H9 (cell line): ENCODE measurements around the gene NUDT9. TPM values are rescaled to one million over a fixed set of nuclear protein-coding genes. Genes with fewer than 3 reads are reported as not detected.

Experiments
- DNase-seq: peaks from one replicate; pipeline ENCODE4 v3.0.0-alpha.2; 2017
- H2AFZ ChIP-seq: one replicate; pipeline ENCODE4 v1.6.1; 2013; ENCODE audit warnings: mild to moderate bottlenecking, low read length, control low read depth, moderate library complexity
- H2AK5ac ChIP-seq: 2 replicates; pipeline ENCODE4 v1.6.1; 2013; ENCODE audit warnings: low read length, control low read depth, mixed read lengths; ENCODE audit not compliant: insufficient read length
- H2BK120ac ChIP-seq: one replicate; pipeline ENCODE4 v1.6.1; 2013; ENCODE audit warnings: low read depth, mild to moderate bottlenecking, low read length, control low read depth, inconsistent platforms; ENCODE audit not compliant: poor library complexity, severe bottlenecking
- H2BK12ac ChIP-seq: 2 replicates; pipeline ENCODE4 v1.6.1; 2013; ENCODE audit warnings: low read length, control low read depth, mixed read lengths, low read depth; ENCODE audit not compliant: insufficient read length
- H2BK15ac ChIP-seq: 2 replicates; pipeline ENCODE4 v1.6.1; 2013; ENCODE audit warnings: low read depth, low read length, control low read depth
- H2BK20ac ChIP-seq: one replicate; pipeline ENCODE4 v1.6.1; 2013; ENCODE audit warnings: low read depth, mild to moderate bottlenecking, low read length, control low read depth, inconsistent platforms; ENCODE audit not compliant: poor library complexity, severe bottlenecking
- H2BK5ac ChIP-seq: 2 replicates; pipeline ENCODE4 v1.6.1; 2013; ENCODE audit warnings: low read length, control low read depth, mixed read lengths; ENCODE audit not compliant: insufficient read length
- H3K14ac ChIP-seq: 2 replicates; pipeline ENCODE4 v1.6.1; 2013; ENCODE audit warnings: low read length, control low read depth; ENCODE audit not compliant: insufficient read depth
- H3K18ac ChIP-seq: 2 replicates; pipeline ENCODE4 v1.6.1; 2013; ENCODE audit warnings: low read depth, mild to moderate bottlenecking, mixed read lengths, low read length, control low read depth; ENCODE audit not compliant: insufficient read length
- H3K23ac ChIP-seq: 2 replicates; pipeline ENCODE4 v1.6.1; 2013; ENCODE audit warnings: low read length, control low read depth, mixed read lengths, low read depth; ENCODE audit not compliant: insufficient read length
- H3K23me2 ChIP-seq: 2 replicates; pipeline ENCODE4 v1.6.1; 2013; ENCODE audit warnings: low read depth, mild to moderate bottlenecking, mixed read lengths, low read length, control low read depth; ENCODE audit not compliant: insufficient read length, poor library complexity, severe bottlenecking
- H3K27ac ChIP-seq: 2 replicates; pipeline ENCODE4 v1.5.1; 2013; ENCODE audit warnings: low read length, control low read depth, mixed read lengths, low read depth; ENCODE audit not compliant: insufficient read length
- H3K27me3 ChIP-seq: 2 replicates; pipeline ENCODE4 v1.6.1; 2013; ENCODE audit warnings: low read length, control low read depth, inconsistent platforms; ENCODE audit not compliant: insufficient read depth
- H3K4ac ChIP-seq: 2 replicates; pipeline ENCODE4 v1.6.1; 2013; ENCODE audit warnings: low read depth, mild to moderate bottlenecking, control low read depth, inconsistent platforms, low read length, moderate library complexity
- H3K4me1 ChIP-seq: 2 replicates; pipeline ENCODE4 v1.6.1; 2013; ENCODE audit warnings: low read length, control low read depth, inconsistent platforms; ENCODE audit not compliant: insufficient read depth
- H3K4me2 ChIP-seq: 2 replicates; pipeline ENCODE4 v1.6.1; 2013; ENCODE audit warnings: low read length, control low read depth, mixed read lengths; ENCODE audit not compliant: insufficient read length, insufficient read depth
- H3K56ac ChIP-seq: 2 replicates; pipeline ENCODE4 v1.6.1; 2013; ENCODE audit warnings: low read depth, mild to moderate bottlenecking, mixed read lengths, low read length, control low read depth; ENCODE audit not compliant: insufficient read length
- H3K79me1 ChIP-seq: 2 replicates; pipeline ENCODE4 v1.6.1; 2013; ENCODE audit warnings: low read depth, mild to moderate bottlenecking, moderate library complexity, low read length, control low read depth, inconsistent platforms; ENCODE audit not compliant: insufficient read depth, poor library complexity, severe bottlenecking
- H3K79me2 ChIP-seq: 2 replicates; pipeline ENCODE4 v1.6.1; 2013; ENCODE audit warnings: low read length, control low read depth, inconsistent platforms; ENCODE audit not compliant: insufficient read depth
- H3K9ac ChIP-seq: 2 replicates; pipeline ENCODE4 v1.6.1; 2013; ENCODE audit warnings: low read length, control low read depth, mixed read lengths; ENCODE audit not compliant: insufficient read length; ENCODE audit errors: extremely low read depth
- H3K9me3 ChIP-seq: one replicate; pipeline ENCODE4 v1.6.1; 2013; ENCODE audit warnings: low read depth, low read length, inconsistent platforms; ENCODE audit not compliant: control insufficient read depth
- H3T11ph ChIP-seq: one replicate; pipeline ENCODE4 v1.6.1; 2013; ENCODE audit warnings: mild to moderate bottlenecking, low read length, control low read depth, inconsistent platforms
- H4K20me1 ChIP-seq: one replicate; pipeline ENCODE4 v1.6.1; 2013; ENCODE audit not compliant: control insufficient read depth, insufficient read length, insufficient read depth
- H4K5ac ChIP-seq: 2 replicates; pipeline ENCODE4 v1.6.1; 2013; ENCODE audit warnings: low read depth, mild to moderate bottlenecking, mixed read lengths, low read length, control low read depth; ENCODE audit not compliant: insufficient read length
- H4K8ac ChIP-seq: replicated peaks from 2 replicates; pipeline ENCODE4 v1.6.1; 2013; ENCODE audit warnings: low read length, control low read depth, mixed read lengths, low read depth; ENCODE audit not compliant: insufficient read length
- H4K91ac ChIP-seq: 2 replicates; pipeline ENCODE4 v1.6.1; 2013; ENCODE audit warnings: low read depth, mild to moderate bottlenecking, moderate library complexity, mixed read lengths, low read length, control low read depth; ENCODE audit not compliant: insufficient read length
- H3K27ac Mint-ChIP-seq, 3 experiments: 2 replicates in 2 of 3; 3 replicates in 1 of 3; pipeline ENCODE4 v1.8.0; 2020 to 2021; ENCODE audit warnings: mixed read lengths in 3 of 3, mild to moderate bottlenecking in 1 of 3, moderate library complexity in 1 of 3
- H3K27me3 Mint-ChIP-seq: 2 replicates; pipeline ENCODE4 v1.8.0; 2021; ENCODE audit warnings: low read depth, mild to moderate bottlenecking, moderate library complexity, mixed read lengths
- H3K36me3 Mint-ChIP-seq, 3 experiments: 2 replicates in 2 of 3; 3 replicates in 1 of 3; pipeline ENCODE4 v1.8.0; 2020 to 2021; ENCODE audit warnings: low read depth in 3 of 3, mixed read lengths in 3 of 3; ENCODE audit not compliant: insufficient read depth in 1 of 3
- H3K4me1 Mint-ChIP-seq, 2 experiments: 2 replicates each; pipeline ENCODE4 v1.8.0; 2020; ENCODE audit warnings: mixed read lengths in 2 of 2
- H3K4me3 Mint-ChIP-seq, 2 experiments: 2 replicates in 1 of 2; 3 replicates in 1 of 2; pipeline ENCODE4 v1.8.0; 2020 to 2021; ENCODE audit warnings: mild to moderate bottlenecking in 2 of 2, mixed read lengths in 2 of 2, moderate library complexity in 1 of 2
- H3K9me3 Mint-ChIP-seq, 2 experiments: 2 replicates in 1 of 2; 3 replicates in 1 of 2; pipeline ENCODE4 v1.8.0; 2020; ENCODE audit warnings: mild to moderate bottlenecking in 2 of 2, mixed read lengths in 2 of 2, moderate library complexity in 1 of 2
- WGBS: extraction: QIAGEN DNeasy Blood & Tissue Kit; methylation state at CpG from one replicate; pipeline ENCODE4 v1.1.7; 2013; ENCODE audit warnings: missing lambda C conversion rate, low lambda C conversion rate, mixed read lengths; ENCODE audit not compliant: insufficient read length; ENCODE audit errors: extremely low coverage; 5-methylcytosine and 5-hydroxymethylcytosine counted together
- total RNA-seq: library from RNA; stranded (reverse); gene quantifications from 2 replicates; pipeline ENCODE4 v1.2.1, GENCODE V29; 2021
- TF ChIP-seq, protein P1 (sequence below): fragments of 200-600 bp; sonication (generic); conservative IDR thresholded peaks from 3 replicates; pipeline ENCODE4 v1.8.0; 2021; ENCODE audit warnings: antibody characterized with exemption, mild to moderate bottlenecking

Gene NUDT9
- total RNA-seq, 1 experiment from 2014 or later: 28.5 TPM

DNA sequence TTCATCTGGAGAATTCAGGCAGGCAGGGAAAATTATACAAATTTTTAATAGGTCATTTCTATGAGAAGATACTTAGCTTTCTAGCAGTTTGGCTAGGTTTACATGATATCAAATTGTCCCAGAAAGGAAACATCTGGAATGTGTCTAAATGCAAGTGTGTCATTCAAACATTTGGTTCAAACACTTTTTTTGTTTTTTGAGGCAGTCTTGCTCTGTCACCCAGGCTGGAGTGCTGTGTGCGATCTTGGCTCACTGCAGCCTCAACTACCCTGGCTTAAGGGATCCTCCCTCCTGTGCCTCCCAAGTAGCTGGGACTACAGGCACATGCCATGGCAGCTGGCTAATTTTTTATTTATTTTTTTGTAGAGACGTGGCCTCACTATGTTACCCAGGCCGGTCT, 75.2 kb downstream of the NUDT9 start:
- Mint-ChIP-seq H3K9me3 (no peaks in the 10 kb centered on the region), H3K27ac (no peak overlapping the region), H3K4me3 (no peak overlapping the region), H3K4me1 (no peaks in the 10 kb centered on the region), H3K27me3 (no peaks in the 10 kb centered on the region), H3K36me3 (peaks cover 0 to 2% (median 2%) of the 10 kb centered on the region in 3 experiments; a peak in 3 of 7 replicates)
- H2BK15ac ChIP-seq: no peak overlapping the region
- TF ChIP-seq, protein P1, sequence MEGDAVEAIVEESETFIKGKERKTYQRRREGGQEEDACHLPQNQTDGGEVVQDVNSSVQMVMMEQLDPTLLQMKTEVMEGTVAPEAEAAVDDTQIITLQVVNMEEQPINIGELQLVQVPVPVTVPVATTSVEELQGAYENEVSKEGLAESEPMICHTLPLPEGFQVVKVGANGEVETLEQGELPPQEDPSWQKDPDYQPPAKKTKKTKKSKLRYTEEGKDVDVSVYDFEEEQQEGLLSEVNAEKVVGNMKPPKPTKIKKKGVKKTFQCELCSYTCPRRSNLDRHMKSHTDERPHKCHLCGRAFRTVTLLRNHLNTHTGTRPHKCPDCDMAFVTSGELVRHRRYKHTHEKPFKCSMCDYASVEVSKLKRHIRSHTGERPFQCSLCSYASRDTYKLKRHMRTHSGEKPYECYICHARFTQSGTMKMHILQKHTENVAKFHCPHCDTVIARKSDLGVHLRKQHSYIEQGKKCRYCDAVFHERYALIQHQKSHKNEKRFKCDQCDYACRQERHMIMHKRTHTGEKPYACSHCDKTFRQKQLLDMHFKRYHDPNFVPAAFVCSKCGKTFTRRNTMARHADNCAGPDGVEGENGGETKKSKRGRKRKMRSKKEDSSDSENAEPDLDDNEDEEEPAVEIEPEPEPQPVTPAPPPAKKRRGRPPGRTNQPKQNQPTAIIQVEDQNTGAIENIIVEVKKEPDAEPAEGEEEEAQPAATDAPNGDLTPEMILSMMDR: no peak
- H3K79me1 ChIP-seq: no peaks in the 10 kb centered on the region
- no peaks in the 10 kb centered on the region for H3K79me2 ChIP-seq
- H3K56ac ChIP-seq: no peak overlapping the region
- H4K91ac ChIP-seq: no peak overlapping the region
- DNase-seq: no peak
- no peaks in the 10 kb centered on the region for H3K23me2 ChIP-seq
- no peak overlapping the region for H2BK5ac ChIP-seq
- no peak overlapping the region for H2AK5ac ChIP-seq
- no peak overlapping the region for H3K23ac ChIP-seq
- no peak overlapping the region for H3K27ac ChIP-seq
- H2AFZ ChIP-seq: no peak overlapping the region
- no peak overlapping the region for H2BK20ac ChIP-seq
- no peaks in the 10 kb centered on the region for H3K9me3 ChIP-seq
- no CpG with 5 or more reads among the region's 3 CpGs for WGBS
- H3K27me3 ChIP-seq: no peaks in the 10 kb centered on the region; the same call in 1 of the 2 replicates
- no peak overlapping the region for H4K5ac ChIP-seq
- no peak overlapping the region for H3K14ac ChIP-seq
- no peak overlapping the region for H2BK120ac ChIP-seq
- no peak overlapping the region for H3K4ac ChIP-seq
- no peak overlapping the region for H2BK12ac ChIP-seq
- no peaks in the 10 kb centered on the region for H4K20me1 ChIP-seq
- no peak overlapping the region for H3K4me2 ChIP-seq
- no peaks in the 10 kb centered on the region for H3K4me1 ChIP-seq
- no peak overlapping the region for H3T11ph ChIP-seq
- no peak overlapping the region for H4K8ac ChIP-seq
- H3K18ac ChIP-seq: no peak overlapping the region
- no peak overlapping the region for H3K9ac ChIP-seq
